Neutrophil (primary cell): ENCODE measurements around the gene PLPP6.

ENCODE experiments used
- H3K27ac ChIP-seq: fragments of 200-600 bp; sonication (generic); 2 replicates; pipeline ENCODE4 v1.5.1; 2016; ENCODE audit warnings: mild to moderate bottlenecking, moderate library complexity
- H3K27me3 ChIP-seq: fragments of 200-600 bp; sonication (generic); 2 replicates; pipeline ENCODE4 v1.6.0; 2016; ENCODE audit warnings: mild to moderate bottlenecking
- H3K36me3 ChIP-seq: fragments of 200-600 bp; sonication (generic); 2 replicates; pipeline ENCODE4 v1.5.1; 2017
- H3K4me1 ChIP-seq, 2 experiments: fragments of 200-600 bp in 1 of 2; sonication (generic) in 1 of 2; 1 replicate in 1 of 2; 2 replicates in 1 of 2; pipeline versions ENCODE4 v1.5.1 to v1.6.1; 2013 to 2016; ENCODE audit warnings: low read depth in 1 of 2, low read length in 1 of 2, mild to moderate bottlenecking in 1 of 2, moderate library complexity in 1 of 2; ENCODE audit not compliant: control insufficient read depth in 1 of 2, insufficient read depth in 1 of 2
- H3K4me3 ChIP-seq, 2 experiments: fragments of 200-600 bp in 1 of 2; sonication (generic) in 1 of 2; 1 replicate in 1 of 2; 2 replicates in 1 of 2; pipeline ENCODE4 v1.5.1; 2013 to 2016; ENCODE audit warnings: low read depth in 1 of 2, low read length in 1 of 2, mild to moderate bottlenecking in 1 of 2, moderate library complexity in 1 of 2
- H3K9me3 ChIP-seq: fragments of 200-600 bp; sonication (generic); 2 replicates; pipeline ENCODE4 v1.5.1; 2016
- CTCF ChIP-seq: fragments of 200-600 bp; sonication (generic); IDR thresholded peaks from 2 replicates; pipeline ENCODE4 v1.5.1; 2016; ENCODE audit warnings: antibody characterized with exemption

The PLPP6 gene

DNA sequence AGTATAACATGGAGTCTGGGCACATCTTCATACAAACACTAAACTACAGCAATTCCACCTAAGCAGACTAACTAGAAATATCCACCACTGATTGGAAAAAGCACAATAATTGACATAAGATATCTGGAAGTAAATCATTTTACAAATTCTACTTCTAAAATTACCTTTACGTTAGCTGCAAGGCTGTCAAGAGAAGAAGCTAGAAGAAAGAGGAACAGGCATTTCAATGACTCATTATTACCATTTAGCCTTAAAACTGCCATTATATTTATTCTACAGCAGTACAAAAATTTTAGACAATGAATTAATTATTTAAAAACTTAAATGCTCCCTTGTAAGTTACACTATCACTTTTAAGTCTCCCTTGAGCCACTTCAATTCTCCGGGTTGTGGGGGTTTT is 43.4 kb upstream of the PLPP6 start:
- no peaks in the 10 kb centered on the region for H3K36me3 ChIP-seq
- no peak overlapping the region for H3K4me3 ChIP-seq
- peaks cover 7 to 22% of the 10 kb centered on the region in 2 experiments for H3K4me1 ChIP-seq
- H3K27me3 ChIP-seq: peaks cover 80% of the 10 kb centered on the region
- no peak for TF ChIP-seq CTCF
- no peak overlapping the region for H3K27ac ChIP-seq
- H3K9me3 ChIP-seq: no peaks in the 10 kb centered on the region

DNA sequence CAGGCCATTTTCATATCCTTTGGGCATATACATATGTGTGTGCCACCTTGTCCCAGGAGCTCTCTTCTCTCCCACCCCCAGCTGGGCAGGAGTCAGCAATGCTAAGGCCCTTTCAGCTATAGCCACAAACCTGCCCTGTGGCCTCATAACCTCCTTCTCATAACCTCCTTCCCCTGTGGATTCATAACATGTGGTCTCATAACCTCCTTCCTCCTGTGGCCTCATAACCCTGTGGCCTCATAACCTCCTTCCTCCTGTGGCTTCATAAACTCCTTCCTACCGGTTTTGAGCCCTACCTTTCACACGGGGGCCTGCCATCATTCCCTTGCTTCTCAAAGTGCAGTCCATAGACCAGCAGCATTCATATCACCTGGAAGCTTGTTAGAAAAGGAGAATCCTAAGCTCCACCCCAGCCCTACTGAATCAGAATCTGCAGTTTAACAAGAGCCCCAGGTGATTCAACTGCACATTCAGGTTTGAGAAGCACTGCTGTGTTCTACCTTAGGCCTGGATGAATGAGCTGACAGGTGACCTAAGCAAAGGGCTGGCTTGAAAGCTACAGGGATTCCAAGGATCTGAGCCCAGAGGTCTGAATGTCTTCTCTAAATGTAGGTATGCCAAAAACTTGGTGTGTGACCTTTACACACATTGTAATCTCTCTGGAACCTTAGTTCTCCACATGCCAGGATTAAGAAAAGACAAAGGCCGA is 41.9 kb upstream of the PLPP6 start:
- Histone ChIP-seq H3K4me1 (peaks cover 7 to 22% of the 10 kb centered on the region in 2 experiments), H3K27me3 (peaks cover 79% of the 10 kb centered on the region)

GRCh38 chr9:4620881-4621555 is 41.1 kb upstream of the PLPP6 start:
- Histone ChIP-seq H3K27me3 (peaks cover 76% of the 10 kb centered on the region), H3K9me3 (no peaks in the 10 kb centered on the region), H3K4me1 (peaks cover 7 to 22% of the 10 kb centered on the region in 2 experiments), H3K36me3 (no peaks in the 10 kb centered on the region), H3K4me3 (no peak overlapping the region), H3K27ac (no peak overlapping the region)
- TF ChIP-seq CTCF: no peak

More for the DNA sequence above, 41.9 kb upstream of the PLPP6 start:
- no peak for TF ChIP-seq CTCF
- no peak overlapping the region for H3K27ac ChIP-seq
- H3K9me3 ChIP-seq: no peaks in the 10 kb centered on the region
- H3K4me3 ChIP-seq: no peak overlapping the region
- no peaks in the 10 kb centered on the region for H3K36me3 ChIP-seq

GRCh38 chr9:4622016-4622415 is 40.1 kb upstream of the PLPP6 start:
- Histone ChIP-seq H3K4me1 (peaks cover 7 to 22% of the 10 kb centered on the region in 2 experiments), H3K36me3 (no peaks in the 10 kb centered on the region), H3K4me3 (no peak overlapping the region), H3K27ac (no peak overlapping the region), H3K9me3 (no peaks in the 10 kb centered on the region), H3K27me3 (peaks cover 76% of the 10 kb centered on the region)
- TF ChIP-seq CTCF: no peak

DNA sequence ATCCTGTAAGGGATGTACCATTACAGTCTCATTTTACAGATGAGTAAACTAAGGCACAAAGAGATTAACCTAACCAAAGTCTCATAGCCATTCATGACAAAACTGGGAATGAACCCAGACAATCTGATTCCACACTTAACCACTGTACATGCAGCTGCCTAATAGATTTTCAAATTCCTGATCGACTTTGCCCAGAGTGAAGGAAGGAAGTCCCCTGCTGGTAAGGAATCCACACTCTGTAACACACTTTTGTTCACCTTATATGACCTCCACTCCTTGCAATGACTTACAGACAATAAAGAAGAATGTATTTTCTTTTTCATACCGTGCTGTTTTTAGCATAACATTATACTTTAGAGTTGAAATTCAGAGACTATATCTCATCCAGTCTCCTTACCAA is 31.3 kb upstream of the PLPP6 start:
- Histone ChIP-seq H3K27me3 (peaks cover 52% of the 10 kb centered on the region), H3K36me3 (no peaks in the 10 kb centered on the region), H3K27ac (no peak overlapping the region), H3K4me3 (no peak overlapping the region), H3K4me1 (no peaks in the 10 kb centered on the region), H3K9me3 (no peaks in the 10 kb centered on the region)
- no peak for TF ChIP-seq CTCF
